ENCODE results near the gene CARD9.

The CARD9 gene

DNA sequence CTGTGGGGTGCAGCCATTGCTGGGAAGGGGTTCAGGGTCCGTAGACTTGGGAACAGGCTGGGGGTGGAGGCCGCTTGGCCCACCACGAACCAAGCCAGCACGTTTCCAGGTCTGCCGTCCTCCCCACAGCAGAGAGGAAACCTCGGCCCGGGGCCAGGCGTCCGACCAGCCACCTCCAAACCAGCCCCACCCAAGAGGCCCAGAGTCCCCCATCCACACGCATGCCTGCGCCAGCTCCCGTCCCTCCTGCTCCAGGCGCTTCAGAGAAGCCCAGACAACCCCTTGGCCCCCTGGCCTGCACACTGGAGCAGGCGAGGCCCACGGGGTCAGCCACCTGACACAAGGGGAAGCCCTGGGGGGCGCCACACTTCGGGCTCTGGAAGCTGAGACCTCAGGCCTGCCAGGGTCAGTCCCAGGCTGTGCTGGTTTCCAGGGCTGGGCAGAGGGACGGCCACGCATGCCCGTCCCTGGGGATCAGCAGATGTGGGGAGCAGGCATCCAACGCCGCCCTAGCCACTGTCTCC is 16.2 kb downstream of the CARD9 start:
- Histone ChIP-seq H3K36me3 (ENCODE audit: control insufficient read depth in 2 of 2, insufficient read depth in 1 of 2, low read length in 2 of 2) (peaks cover 0 to 25% of the 10 kb centered on the region in 2 experiments; a peak in 1 of 3 replicates), H3K4me3 (ENCODE audit: low read depth, low read length) (no peak overlapping the region), H3K4me1 (ENCODE audit: control insufficient read depth, insufficient read depth, low read length) (no peaks in the 10 kb centered on the region), H3K27ac (ENCODE audit: extremely low read depth, low read depth, low read length) (no peak overlapping the region), H3K9me3 (ENCODE audit: control insufficient read depth, insufficient read depth, low read depth, low read length) (no peaks in the 10 kb centered on the region)
- ChIA-PET CTCF (interaction anchor here (0.6 kb wide), 1 partner anchor 44 kb away, joined by 3 read pairs; no protein-coding TSS in a partner anchor), POLR2A (no interaction called here)
- TF ChIP-seq ZNF223 (tag by site-specific recombination; IDR thresholded peaks at IDR 0.05) (no peak), ZNF530 (tag by site-specific recombination; IDR thresholded peaks at IDR 0.05; ENCODE audit: low read depth) (no peak), GLIS2 (tag by site-specific recombination; IDR thresholded peaks at IDR 0.05) (peak; percentile 51), ZNF792 (tag by site-specific recombination; IDR thresholded peaks at IDR 0.05) (no peak), ZNF416 (tag by site-specific recombination; IDR thresholded peaks at IDR 0.05) (no peak), ZNF600 (tag by site-specific recombination; IDR thresholded peaks at IDR 0.05) (no peak), GLIS1 (tag by site-specific recombination; IDR thresholded peaks at IDR 0.05) (peak; percentile 69), ZFP37 (tag by site-specific recombination; IDR thresholded peaks at IDR 0.05) (no peak), ZNF558 (tag by site-specific recombination; IDR thresholded peaks at IDR 0.05) (no peak), YY1 (tag by site-specific recombination; IDR thresholded peaks at IDR 0.05) (no peak)
- TF ChIP-seq, protein P1, sequence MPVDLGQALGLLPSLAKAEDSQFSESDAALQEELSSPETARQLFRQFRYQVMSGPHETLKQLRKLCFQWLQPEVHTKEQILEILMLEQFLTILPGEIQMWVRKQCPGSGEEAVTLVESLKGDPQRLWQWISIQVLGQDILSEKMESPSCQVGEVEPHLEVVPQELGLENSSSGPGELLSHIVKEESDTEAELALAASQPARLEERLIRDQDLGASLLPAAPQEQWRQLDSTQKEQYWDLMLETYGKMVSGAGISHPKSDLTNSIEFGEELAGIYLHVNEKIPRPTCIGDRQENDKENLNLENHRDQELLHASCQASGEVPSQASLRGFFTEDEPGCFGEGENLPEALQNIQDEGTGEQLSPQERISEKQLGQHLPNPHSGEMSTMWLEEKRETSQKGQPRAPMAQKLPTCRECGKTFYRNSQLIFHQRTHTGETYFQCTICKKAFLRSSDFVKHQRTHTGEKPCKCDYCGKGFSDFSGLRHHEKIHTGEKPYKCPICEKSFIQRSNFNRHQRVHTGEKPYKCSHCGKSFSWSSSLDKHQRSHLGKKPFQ (tag by site-specific recombination; IDR thresholded peaks at IDR 0.05), result no peak
- TF ChIP-seq, protein P2, sequence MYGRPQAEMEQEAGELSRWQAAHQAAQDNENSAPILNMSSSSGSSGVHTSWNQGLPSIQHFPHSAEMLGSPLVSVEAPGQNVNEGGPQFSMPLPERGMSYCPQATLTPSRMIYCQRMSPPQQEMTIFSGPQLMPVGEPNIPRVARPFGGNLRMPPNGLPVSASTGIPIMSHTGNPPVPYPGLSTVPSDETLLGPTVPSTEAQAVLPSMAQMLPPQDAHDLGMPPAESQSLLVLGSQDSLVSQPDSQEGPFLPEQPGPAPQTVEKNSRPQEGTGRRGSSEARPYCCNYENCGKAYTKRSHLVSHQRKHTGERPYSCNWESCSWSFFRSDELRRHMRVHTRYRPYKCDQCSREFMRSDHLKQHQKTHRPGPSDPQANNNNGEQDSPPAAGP (tag by site-specific recombination; IDR thresholded peaks at IDR 0.05), result no peak
- TF ChIP-seq, protein P3, sequence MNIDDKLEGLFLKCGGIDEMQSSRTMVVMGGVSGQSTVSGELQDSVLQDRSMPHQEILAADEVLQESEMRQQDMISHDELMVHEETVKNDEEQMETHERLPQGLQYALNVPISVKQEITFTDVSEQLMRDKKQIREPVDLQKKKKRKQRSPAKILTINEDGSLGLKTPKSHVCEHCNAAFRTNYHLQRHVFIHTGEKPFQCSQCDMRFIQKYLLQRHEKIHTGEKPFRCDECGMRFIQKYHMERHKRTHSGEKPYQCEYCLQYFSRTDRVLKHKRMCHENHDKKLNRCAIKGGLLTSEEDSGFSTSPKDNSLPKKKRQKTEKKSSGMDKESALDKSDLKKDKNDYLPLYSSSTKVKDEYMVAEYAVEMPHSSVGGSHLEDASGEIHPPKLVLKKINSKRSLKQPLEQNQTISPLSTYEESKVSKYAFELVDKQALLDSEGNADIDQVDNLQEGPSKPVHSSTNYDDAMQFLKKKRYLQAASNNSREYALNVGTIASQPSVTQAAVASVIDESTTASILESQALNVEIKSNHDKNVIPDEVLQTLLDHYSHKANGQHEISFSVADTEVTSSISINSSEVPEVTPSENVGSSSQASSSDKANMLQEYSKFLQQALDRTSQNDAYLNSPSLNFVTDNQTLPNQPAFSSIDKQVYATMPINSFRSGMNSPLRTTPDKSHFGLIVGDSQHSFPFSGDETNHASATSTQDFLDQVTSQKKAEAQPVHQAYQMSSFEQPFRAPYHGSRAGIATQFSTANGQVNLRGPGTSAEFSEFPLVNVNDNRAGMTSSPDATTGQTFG (tag by site-specific recombination; IDR thresholded peaks at IDR 0.05; ENCODE audit: borderline replicate concordance), result no peak

DNA sequence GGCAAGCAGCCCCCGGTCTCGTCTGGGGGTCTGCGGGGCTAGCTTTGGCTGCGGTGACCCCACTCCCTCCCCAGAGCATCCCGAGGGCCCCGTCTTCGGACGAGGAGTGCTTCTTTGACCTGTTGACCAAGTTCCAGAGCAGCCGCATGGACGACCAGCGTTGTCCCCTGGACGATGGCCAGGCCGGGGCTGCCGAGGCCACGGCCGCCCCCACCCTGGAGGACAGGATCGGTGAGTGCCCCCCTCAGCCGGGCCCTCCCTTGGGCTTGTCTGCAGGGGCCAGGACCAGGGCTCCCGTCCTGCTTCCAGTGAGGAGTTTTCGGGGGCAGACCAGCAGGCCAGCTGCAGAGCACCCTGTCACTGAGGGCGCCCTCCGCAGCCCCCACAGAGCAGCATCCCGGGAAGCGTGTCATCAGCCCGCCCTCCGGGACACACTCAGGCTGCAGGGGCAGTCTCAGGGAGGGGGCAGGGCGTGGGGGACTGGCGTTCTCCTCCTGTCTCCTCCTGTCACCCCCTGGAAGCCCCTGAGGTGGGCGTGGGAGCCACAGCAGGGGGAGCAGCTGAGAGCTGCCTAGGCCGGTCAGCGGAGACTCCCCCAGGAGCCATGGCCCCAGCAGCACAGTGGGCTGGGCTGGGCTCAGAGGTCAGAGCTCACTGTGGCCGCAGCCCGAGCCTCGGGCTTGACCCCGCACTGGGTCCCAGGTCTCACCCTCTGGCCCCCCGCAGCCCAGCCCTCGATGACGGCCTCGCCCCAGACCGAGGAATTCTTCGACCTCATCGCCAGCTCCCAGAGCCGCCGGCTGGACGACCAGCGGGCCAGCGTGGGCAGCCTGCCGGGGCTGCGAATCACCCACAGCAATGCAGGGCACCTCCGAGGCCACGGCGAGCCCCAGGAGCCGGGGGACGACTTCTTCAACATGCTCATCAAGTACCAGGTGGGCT is 17.6 kb downstream of the CARD9 start:
- POLR2A ChIA-PET, result no interaction called here
- Histone ChIP-seq H3K4me3 (ENCODE audit: low read depth, low read length) (no peak overlapping the region), H3K36me3 (ENCODE audit: control insufficient read depth in 2 of 2, insufficient read depth in 1 of 2, low read length in 2 of 2) (peaks cover 0 to 25% of the 10 kb centered on the region in 2 experiments; a peak in 1 of 3 replicates), H3K4me1 (ENCODE audit: control insufficient read depth, insufficient read depth, low read length) (no peaks in the 10 kb centered on the region), H3K27ac (ENCODE audit: extremely low read depth, low read depth, low read length) (no peak overlapping the region), H3K9me3 (ENCODE audit: control insufficient read depth, insufficient read depth, low read depth, low read length) (no peaks in the 10 kb centered on the region)
- CTCF ChIA-PET, result interaction anchor here (0.6 kb wide), 1 partner anchor 16 kb away, joined by 3 read pairs; no protein-coding TSS in a partner anchor
- TF ChIP-seq SETDB1 (IDR thresholded peaks at IDR 0.05; ENCODE audit: insufficient read length, low read length) (no peak), ZNF23 (tag by site-specific recombination; IDR thresholded peaks at IDR 0.05; ENCODE audit: borderline replicate concordance) (no peak), ZNF596 (tag by site-specific recombination; IDR thresholded peaks at IDR 0.05) (no peak), ZNF302 (tag by site-specific recombination; IDR thresholded peaks at IDR 0.05; ENCODE audit: low read depth) (no peak), ZNF169 (tag by site-specific recombination; IDR thresholded peaks at IDR 0.05) (no peak), ZNF610 (tag by site-specific recombination; IDR thresholded peaks at IDR 0.05; ENCODE audit: borderline replicate concordance) (no peak), SP3 (tag by site-specific recombination; IDR thresholded peaks at IDR 0.05) (no peak), ZNF521 (tag by site-specific recombination; IDR thresholded peaks at IDR 0.05) (no peak), GLIS2 (tag by site-specific recombination; IDR thresholded peaks at IDR 0.05) (peak; percentile 32; the same call in 1 of the 2 replicates), MYNN (tag by site-specific recombination; IDR thresholded peaks at IDR 0.05; ENCODE audit: borderline replicate concordance) (no peak)
- TF ChIP-seq, protein P4, sequence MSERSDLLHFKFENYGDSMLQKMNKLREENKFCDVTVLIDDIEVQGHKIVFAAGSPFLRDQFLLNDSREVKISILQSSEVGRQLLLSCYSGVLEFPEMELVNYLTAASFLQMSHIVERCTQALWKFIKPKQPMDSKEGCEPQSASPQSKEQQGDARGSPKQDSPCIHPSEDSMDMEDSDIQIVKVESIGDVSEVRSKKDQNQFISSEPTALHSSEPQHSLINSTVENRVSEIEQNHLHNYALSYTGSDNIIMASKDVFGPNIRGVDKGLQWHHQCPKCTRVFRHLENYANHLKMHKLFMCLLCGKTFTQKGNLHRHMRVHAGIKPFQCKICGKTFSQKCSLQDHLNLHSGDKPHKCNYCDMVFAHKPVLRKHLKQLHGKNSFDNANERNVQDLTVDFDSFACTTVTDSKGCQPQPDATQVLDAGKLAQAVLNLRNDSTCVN (tag by site-specific recombination; optimal IDR thresholded peaks at IDR 0.05), result no peak
- TF ChIP-seq, protein P5, sequence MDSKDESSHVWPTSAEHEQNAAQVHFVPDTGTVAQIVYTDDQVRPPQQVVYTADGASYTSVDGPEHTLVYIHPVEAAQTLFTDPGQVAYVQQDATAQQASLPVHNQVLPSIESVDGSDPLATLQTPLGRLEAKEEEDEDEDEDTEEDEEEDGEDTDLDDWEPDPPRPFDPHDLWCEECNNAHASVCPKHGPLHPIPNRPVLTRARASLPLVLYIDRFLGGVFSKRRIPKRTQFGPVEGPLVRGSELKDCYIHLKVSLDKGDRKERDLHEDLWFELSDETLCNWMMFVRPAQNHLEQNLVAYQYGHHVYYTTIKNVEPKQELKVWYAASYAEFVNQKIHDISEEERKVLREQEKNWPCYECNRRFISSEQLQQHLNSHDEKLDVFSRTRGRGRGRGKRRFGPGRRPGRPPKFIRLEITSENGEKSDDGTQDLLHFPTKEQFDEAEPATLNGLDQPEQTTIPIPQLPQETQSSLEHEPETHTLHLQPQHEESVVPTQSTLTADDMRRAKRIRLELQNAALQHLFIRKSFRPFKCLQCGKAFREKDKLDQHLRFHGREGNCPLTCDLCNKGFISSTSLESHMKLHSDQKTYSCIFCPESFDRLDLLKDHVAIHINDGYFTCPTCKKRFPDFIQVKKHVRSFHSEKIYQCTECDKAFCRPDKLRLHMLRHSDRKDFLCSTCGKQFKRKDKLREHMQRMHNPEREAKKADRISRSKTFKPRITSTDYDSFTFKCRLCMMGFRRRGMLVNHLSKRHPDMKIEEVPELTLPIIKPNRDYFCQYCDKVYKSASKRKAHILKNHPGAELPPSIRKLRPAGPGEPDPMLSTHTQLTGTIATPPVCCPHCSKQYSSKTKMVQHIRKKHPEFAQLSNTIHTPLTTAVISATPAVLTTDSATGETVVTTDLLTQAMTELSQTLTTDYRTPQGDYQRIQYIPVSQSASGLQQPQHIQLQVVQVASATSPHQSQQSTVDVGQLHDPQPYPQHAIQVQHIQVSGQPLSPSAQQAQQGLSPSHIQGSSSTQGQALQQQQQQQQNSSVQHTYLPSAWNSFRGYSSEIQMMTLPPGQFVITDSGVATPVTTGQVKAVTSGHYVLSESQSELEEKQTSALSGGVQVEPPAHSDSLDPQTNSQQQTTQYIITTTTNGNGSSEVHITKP (tag by site-specific recombination; IDR thresholded peaks at IDR 0.05), result no peak

Data from HEK293 (cell line).